CD4-positive, alpha-beta T cell treated with Interleukin-6 for 4 hours (primary cell): ENCODE results near the gene PDE7B.

Experiments
- DNase-seq: peaks from one replicate; pipeline ENCODE4 v3.0.0-alpha.2; 2020; ENCODE audit warnings: mixed read lengths

Gene PDE7B

DNA sequence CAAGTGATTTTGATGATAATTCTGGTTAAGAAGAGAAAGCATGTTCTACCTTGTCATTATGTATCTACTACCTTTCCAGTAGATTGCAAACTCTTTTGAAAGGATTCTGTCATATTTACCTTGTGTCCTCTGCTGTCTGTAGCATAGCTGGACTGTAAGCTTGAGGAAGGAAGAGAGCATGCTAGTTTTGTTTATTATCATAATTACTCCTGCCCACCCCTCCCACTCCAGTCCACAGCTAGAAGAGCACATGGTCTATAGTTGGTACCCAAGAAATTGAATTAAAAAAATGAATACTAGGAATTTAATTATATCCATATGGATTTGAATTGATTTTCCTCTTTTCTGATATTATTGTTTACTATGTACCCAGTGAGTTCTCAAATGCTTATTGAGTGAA is 40.2 kb downstream of the PDE7B start:
- DNase-seq = no peak

DNA sequence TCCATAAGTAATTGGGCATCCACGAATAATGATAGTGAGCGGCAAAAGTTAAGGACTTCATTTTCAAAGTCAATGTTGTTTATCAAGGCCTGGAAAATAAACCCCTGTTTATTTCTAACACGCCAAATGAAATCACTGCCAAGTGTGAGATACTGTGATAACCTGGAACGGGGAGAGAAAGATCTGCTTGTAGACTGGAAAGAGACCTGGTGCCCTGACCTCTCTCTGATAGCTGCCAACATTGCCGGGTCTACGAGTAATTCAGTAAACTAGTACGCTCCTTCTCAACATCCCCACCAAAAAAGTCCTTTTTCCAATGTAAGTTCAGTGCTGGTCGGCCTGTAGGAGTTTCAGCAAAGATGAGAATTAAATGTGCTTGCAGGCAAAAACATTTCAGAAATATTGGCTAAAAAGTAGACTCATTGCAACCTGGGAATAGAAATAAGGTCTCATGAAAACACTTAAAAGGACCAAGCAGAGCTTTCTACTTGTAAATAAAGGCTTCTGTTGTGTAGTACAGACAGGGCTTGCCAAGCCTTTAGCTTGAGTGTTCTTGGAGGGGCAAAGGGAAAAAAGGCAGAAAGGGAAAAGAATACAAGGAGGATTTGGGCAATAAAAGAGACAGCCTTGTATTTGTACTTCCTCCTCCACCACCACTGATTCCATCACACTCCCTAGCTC is 43.9 kb downstream of the PDE7B start:
- DNase-seq = no peak

DNA sequence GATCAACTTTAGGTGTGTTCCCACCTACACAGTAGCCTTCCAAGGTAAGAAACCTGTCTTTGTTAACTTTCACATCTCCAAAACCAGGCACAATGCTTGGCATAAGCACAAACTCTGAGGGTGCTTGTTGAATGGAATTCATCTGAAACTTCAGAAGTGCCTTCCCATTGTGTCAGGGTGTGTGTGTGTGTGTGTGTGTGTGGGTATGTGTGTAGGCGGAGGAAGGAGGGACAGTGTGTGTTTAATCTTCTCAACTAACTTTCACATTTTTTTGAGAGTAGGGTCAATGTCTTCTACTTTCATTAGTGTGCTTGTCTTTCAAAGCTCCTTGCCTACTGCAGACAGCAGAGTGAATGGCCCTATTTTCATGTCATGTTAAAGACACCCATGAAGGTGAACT is 45.6 kb downstream of the PDE7B start:
- DNase-seq = no peak

DNA sequence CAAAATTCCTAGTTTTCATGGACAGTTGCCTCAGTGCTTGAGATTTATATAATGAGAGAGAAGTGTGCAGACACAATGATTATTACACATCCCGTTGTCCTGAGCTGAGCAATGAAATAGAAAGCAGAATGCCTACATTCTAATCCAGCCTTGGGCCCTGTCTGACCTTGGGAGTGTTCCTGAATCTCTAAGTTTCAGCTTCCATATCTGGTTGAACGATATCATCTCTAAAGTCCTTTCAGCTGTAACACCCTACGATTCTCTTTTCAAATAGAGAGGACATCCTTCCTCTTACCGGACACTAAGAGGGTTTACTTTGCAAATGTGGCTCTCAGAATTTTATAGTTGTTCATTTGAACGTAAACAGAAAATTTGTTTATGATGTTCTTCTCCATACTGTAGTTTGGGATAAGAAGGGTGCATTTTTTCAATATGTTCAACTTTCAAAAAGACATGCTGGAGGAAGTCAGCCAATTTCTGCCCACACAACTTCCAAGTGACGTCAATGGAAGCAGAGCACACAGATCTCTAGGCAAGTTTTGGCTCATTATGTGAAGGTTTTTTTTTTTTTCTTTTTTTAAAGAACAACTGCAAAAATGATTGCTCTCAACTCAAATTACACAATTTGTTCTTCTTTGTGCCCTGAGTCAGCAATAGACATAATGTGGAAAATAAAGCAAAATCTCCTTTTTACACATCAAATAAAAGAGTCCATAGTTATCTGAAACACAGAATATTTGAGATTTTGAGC is 50.4 kb downstream of the PDE7B start:
- no peak for DNase-seq

GRCh38 chr6:135902756-135903331 is 51.3 kb downstream of the PDE7B start:
- no peak for DNase-seq

GRCh38 chr6:135904666-135905065 is 53.2 kb downstream of the PDE7B start:
- no peak for DNase-seq

DNA sequence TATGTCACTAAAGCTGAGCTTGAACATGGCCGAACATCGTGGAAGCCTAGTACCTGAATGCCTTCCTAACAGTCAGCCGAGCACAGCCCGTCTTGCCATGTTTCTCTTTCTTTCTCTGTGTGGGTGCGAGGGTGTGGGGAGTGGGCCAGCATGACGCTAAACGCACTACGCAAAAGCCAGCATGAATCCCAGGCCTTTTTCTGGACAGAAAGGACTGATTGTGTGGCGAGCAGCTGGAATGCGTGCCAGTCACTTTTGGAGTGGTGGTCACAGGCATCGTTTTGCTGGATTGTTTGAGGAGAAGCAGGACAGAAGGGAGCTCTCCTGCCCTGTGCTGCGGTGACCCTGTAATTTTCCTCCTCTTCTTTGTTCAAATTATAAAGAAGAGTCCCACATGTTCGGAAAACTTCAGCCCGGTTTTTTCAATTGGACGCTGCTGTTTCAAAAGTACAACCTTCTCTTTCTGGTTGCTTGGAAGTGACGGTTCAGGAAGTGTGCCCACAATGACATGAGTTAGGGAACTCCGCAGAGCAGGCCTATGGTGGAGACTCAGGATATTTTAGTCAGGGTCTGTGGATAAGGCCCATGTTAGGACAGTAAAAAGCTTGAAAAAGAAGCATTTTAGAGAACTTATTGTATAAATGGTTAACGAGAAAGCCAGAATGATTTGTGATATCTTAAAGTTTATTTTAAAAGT is 54.3 kb downstream of the PDE7B start:
- no peak for DNase-seq

GRCh38 chr6:135906542-135906941 is 55.0 kb downstream of the PDE7B start:
- no peak for DNase-seq

DNA sequence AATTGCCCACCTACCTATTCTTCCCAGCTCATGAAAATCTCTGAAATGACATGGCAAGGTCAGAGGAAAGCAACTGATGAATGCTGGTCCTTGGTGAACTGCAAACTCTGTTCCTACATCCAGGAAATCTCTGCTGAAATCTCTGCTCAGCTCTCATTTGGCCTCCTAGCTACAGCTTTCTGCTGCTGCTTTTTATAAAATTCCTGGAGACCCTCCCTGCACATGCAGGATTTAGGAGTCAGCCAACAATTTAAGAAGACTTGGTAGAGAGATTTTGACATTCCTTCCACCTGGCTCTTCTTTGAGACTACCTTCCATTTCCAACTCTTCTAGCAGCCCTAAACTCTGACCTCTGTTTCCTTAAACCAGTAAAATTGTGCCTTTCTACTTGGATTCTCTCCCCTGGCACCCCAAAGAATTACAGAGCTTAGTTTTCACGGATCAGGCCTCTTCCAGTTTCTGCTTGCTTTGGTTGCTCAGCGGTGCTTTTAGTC is 55.5 kb downstream of the PDE7B start:
- no peak for DNase-seq

GRCh38 chr6:135909737-135910387 is 58.4 kb downstream of the PDE7B start:
- peak; percentile 70 for DNase-seq

- DNase-seq = no peak
Measured at GRCh38 chr6:135910790-135911618, 59.5 kb downstream of the PDE7B start.

- no peak for DNase-seq
Measured at GRCh38 chr6:135913785-135914184, 62.3 kb downstream of the PDE7B start.

- no peak for DNase-seq
Measured at GRCh38 chr6:135919026-135919425, 67.5 kb downstream of the PDE7B start.

GRCh38 chr6:135920689-135921088 is 69.2 kb downstream of the PDE7B start:
- DNase-seq = no peak

DNA sequence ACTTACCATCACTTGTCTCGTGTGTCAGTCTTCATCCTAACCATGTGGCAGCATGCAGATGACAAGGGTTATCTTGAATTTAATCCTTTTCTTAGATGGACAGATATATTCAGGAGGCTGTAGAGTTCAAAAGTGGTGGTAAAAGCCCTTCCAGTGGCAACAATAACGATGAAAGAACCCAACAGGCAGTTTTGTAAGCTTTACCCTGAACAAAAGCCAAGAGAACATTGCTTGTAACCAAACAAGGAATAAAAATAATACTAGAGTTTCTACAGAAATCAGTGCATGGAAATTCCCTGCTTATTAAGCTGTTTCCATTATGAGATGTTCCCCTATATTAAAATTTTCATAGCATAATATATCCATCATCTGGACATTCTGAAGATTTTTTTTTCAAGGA is 69.7 kb downstream of the PDE7B start:
- DNase-seq = no peak

DNA sequence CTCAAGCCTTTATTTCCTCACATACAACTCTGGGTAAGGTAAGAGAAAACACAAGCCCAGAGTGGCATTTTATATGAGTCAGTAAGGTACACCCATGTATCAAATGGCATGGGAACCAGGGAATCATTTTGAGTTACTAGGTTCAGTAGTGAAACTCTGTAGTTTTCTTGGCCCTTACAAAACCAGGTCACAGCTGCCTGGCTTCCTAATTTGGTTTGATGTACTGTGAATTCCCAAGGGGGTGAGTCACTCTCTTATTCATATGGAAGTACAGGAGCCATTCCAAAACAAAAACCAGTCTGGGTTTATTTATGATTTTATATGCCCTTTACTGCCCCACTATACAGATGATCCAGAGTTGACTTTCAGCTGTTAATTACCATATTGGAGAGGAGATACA is 70.7 kb downstream of the PDE7B start:
- no peak for DNase-seq

DNA sequence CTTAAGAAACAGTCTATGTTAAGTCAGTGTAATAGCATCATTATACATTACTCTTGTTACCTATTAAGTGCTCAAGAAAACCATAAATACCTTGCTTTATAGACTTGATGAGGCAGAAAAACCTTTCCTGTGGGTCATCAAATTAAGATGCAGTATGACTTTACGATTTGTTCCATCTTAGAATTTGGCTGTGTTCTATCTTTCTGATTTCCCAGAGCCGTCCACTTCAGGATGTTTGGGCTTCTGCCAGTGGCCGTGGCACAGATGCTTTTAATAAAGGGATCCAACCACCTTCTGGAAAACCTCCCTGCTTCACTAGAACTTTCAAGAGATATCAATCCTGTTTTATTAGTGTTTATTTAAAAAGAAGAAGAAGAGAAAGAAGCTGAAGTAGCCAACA is 71.2 kb downstream of the PDE7B start:
- DNase-seq = no peak

GRCh38 chr6:135932651-135933050 is 81.2 kb downstream of the PDE7B start:
- DNase-seq = no peak

GRCh38 chr6:135935941-135936601 is 84.6 kb downstream of the PDE7B start:
- DNase-seq = no peak

DNA sequence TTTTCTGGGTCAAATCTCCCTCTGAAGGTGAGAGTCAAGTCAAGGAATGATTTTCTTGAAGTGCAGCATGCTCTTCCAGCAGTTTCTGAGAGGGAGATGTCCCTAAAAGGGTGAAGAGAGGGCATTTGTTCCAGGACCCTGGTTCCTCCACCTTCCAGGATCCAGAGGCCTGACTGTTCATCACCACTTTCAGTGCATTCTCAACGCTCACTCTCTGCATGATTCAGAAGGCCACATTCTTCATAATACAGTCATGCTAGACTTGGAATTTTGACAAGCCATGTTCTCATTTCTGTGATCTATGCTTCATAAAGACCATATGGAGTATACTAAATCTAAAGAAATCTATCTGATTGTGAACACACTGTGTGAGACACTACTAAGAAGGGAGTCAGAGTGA is 85.1 kb downstream of the PDE7B start:
- no peak for DNase-seq

DNA sequence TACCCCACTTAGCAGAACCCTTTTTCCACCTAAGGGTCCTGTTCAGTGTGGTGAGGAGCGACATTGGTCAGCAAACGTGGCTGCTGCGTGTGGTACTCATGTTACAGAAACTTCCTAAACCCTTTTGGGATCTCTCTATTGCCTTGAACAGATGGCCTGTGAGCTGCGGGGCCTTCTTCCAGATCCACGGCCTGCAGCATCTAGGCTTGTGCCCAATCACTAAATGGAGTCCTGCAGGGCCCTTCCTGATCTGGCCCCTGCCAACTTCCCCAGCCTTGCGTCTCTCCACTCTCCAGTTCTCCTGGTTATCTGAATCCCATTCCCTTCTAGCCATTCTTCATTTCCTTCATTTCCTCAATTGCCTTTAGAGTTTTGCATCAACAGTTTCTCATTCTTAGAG is 85.6 kb downstream of the PDE7B start:
- no peak for DNase-seq
